HuH-7.5 (cell line): ENCODE measurements around the gene CLRN2.
"Not testable (repeated sequence)": the region's sequence is repeated elsewhere in the genome, so short reads cannot be mapped to it uniquely, and the experiment has no call there.

ENCODE experiments used
- DNase-seq: peaks from one replicate; pipeline ENCODE4 v3.0.0; 2011; ENCODE audit warnings: low spot score

Gene CLRN2

GRCh38 chr4:17545374-17546140, 30.6 kb downstream of the CLRN2 start:
- DNase-seq: no peak

- no peak for DNase-seq
Measured at GRCh38 chr4:17546222-17546621, 31.3 kb downstream of the CLRN2 start.

- no peak for DNase-seq
Measured at GRCh38 chr4:17546678-17547077, 31.7 kb downstream of the CLRN2 start.

GRCh38 chr4:17550549-17550948, 35.6 kb downstream of the CLRN2 start:
- no peak for DNase-seq

- DNase-seq: no peak
Measured at GRCh38 chr4:17552427-17552826, 37.5 kb downstream of the CLRN2 start.

- DNase-seq: no peak
Measured at GRCh38 chr4:17554568-17554967, 39.6 kb downstream of the CLRN2 start.

GRCh38 chr4:17556498-17556897, 41.5 kb downstream of the CLRN2 start:
- DNase-seq: no peak

- DNase-seq: no peak
Measured at GRCh38 chr4:17557880-17558279, 42.9 kb downstream of the CLRN2 start.

GRCh38 chr4:17558941-17559708, 44.2 kb downstream of the CLRN2 start:
- DNase-seq: no peak

- no peak for DNase-seq
Measured at GRCh38 chr4:17559709-17560048, 44.7 kb downstream of the CLRN2 start.

- DNase-seq: no peak
Measured at GRCh38 chr4:17560065-17560673, 45.2 kb downstream of the CLRN2 start.

GRCh38 chr4:17561195-17561909, 46.4 kb downstream of the CLRN2 start:
- no peak for DNase-seq

GRCh38 chr4:17562157-17562556, 47.2 kb downstream of the CLRN2 start:
- DNase-seq: no peak

- DNase-seq: no peak
Measured at GRCh38 chr4:17565846-17566245, 50.9 kb downstream of the CLRN2 start.

- no peak for DNase-seq
Measured at GRCh38 chr4:17567271-17567670, 52.3 kb downstream of the CLRN2 start.

GRCh38 chr4:17574206-17574605, 59.2 kb downstream of the CLRN2 start:
- no peak for DNase-seq

GRCh38 chr4:17575177-17575576, 60.2 kb downstream of the CLRN2 start:
- not testable (repeated sequence) for DNase-seq
